ENCODE results near the gene GALNT17.
"Not testable (repeated sequence)": the region's sequence is repeated elsewhere in the genome, so short reads cannot be mapped to it uniquely, and the experiment has no call there.

Gene GALNT17

GRCh38 chr7:71696511-71696910, 564.6 kb downstream of the GALNT17 start:
- DNase-seq (ENCODE audit: low read depth): no peak

- no peak for DNase-seq (ENCODE audit: low read depth)
Observed at GRCh38 chr7:71697400-71697799, 565.5 kb downstream of the GALNT17 start.

- DNase-seq (ENCODE audit: low read depth): no peak
Observed at GRCh38 chr7:71705217-71705616, 573.3 kb downstream of the GALNT17 start.

- DNase-seq (ENCODE audit: low read depth): no peak
Observed at GRCh38 chr7:71705901-71706596, 574.1 kb downstream of the GALNT17 start.

- DNase-seq (ENCODE audit: low read depth): no peak
Observed at GRCh38 chr7:71706597-71706975, 574.6 kb downstream of the GALNT17 start.

GRCh38 chr7:71707041-71707440, 575.1 kb downstream of the GALNT17 start:
- no peak for DNase-seq (ENCODE audit: low read depth)

GRCh38 chr7:71708710-71709109, 576.8 kb downstream of the GALNT17 start:
- DNase-seq (ENCODE audit: low read depth): no peak

- DNase-seq (ENCODE audit: low read depth): no peak
Observed at GRCh38 chr7:71710442-71710841, 578.5 kb downstream of the GALNT17 start.

GRCh38 chr7:71712653-71713180, 580.8 kb downstream of the GALNT17 start:
- DNase-seq (ENCODE audit: low read depth): no peak

- no peak for DNase-seq (ENCODE audit: low read depth)
Observed at GRCh38 chr7:71716690-71717089, 584.7 kb downstream of the GALNT17 start.

- DNase-seq (ENCODE audit: low read depth): no peak
Observed at GRCh38 chr7:71718563-71718962, 586.6 kb downstream of the GALNT17 start.

GRCh38 chr7:71721742-71722141, 589.8 kb downstream of the GALNT17 start:
- DNase-seq (ENCODE audit: low read depth): no peak

- no peak for DNase-seq (ENCODE audit: low read depth)
Observed at GRCh38 chr7:71723859-71724258, 591.9 kb downstream of the GALNT17 start.

- DNase-seq (ENCODE audit: low read depth): no peak
Observed at GRCh38 chr7:71727347-71727746, 595.4 kb downstream of the GALNT17 start.

GRCh38 chr7:71731740-71732139, 599.8 kb downstream of the GALNT17 start:
- no peak for DNase-seq (ENCODE audit: low read depth)

- peak; percentile 24 for DNase-seq (ENCODE audit: low read depth)
Observed at GRCh38 chr7:71733107-71733870, 601.3 kb downstream of the GALNT17 start.

GRCh38 chr7:71735961-71736556, 604.1 kb downstream of the GALNT17 start:
- DNase-seq (ENCODE audit: low read depth): peak; percentile 28

GRCh38 chr7:71737931-71738540, 606.1 kb downstream of the GALNT17 start:
- DNase-seq (ENCODE audit: low read depth): not testable (repeated sequence)

GRCh38 chr7:71739520-71740173, 607.7 kb downstream of the GALNT17 start:
- DNase-seq (ENCODE audit: low read depth): no peak

- no peak for DNase-seq (ENCODE audit: low read depth)
Observed at GRCh38 chr7:71740174-71740560, 608.2 kb downstream of the GALNT17 start.

- DNase-seq (ENCODE audit: low read depth): no peak
Observed at GRCh38 chr7:71746006-71746405, 614.1 kb downstream of the GALNT17 start.

GRCh38 chr7:71750290-71750689, 618.3 kb downstream of the GALNT17 start:
- no peak for DNase-seq (ENCODE audit: low read depth)

Data from amniotic epithelial cell (primary cell).